ENCODE measurements around the gene HAS3.
"Not testable (repeated sequence)": the region's sequence is repeated elsewhere in the genome, so short reads cannot be mapped to it uniquely, and the experiment has no call there.

The HAS3 gene

GRCh38 chr16:69132424-69133252 is 27.2 kb downstream of the HAS3 start, which contains the start of the genes CHTF8 and UTP4:
Gene CHTF8, minus strand, starts transcription at chr16:69132588. Its CDS starts 11,130 bp downstream, at chr16:69121458.
Gene UTP4, plus strand, starts transcription at chr16:69132649. Its CDS starts 811 bp downstream, at chr16:69133460.
- peak; percentile 86 for TF ChIP-seq POLR2A (IDR thresholded peaks at IDR 0.05; ENCODE audit: low read depth, low read length)
- FAIRE-seq: no peak
- DNase-seq (ENCODE audit: insufficient read length, low spot score): peak; percentile 83

GRCh38 chr16:69133373-69133954 is 28.0 kb downstream of the HAS3 start:
- TF ChIP-seq POLR2A (IDR thresholded peaks at IDR 0.05; ENCODE audit: low read depth, low read length): no peak
- DNase-seq (ENCODE audit: insufficient read length, low spot score): no peak
- FAIRE-seq: peak; percentile 33

GRCh38 chr16:69138608-69139007 is 33.2 kb downstream of the HAS3 start:
- no peak for DNase-seq (ENCODE audit: insufficient read length, low spot score)
- no peak for TF ChIP-seq POLR2A (IDR thresholded peaks at IDR 0.05; ENCODE audit: low read depth, low read length)
- no peak for FAIRE-seq

GRCh38 chr16:69139464-69139863 is 34.0 kb downstream of the HAS3 start:
- FAIRE-seq; DNase-seq (ENCODE audit: insufficient read length, low spot score): not testable (repeated sequence)

- FAIRE-seq (no peak), DNase-seq (ENCODE audit: insufficient read length, low spot score) (no peak)
- no peak for TF ChIP-seq POLR2A (IDR thresholded peaks at IDR 0.05; ENCODE audit: low read depth, low read length)
Measured at GRCh38 chr16:69141014-69141413, 35.6 kb downstream of the HAS3 start.

- DNase-seq (ENCODE audit: insufficient read length, low spot score) (no peak), FAIRE-seq (no peak)
- TF ChIP-seq POLR2A (IDR thresholded peaks at IDR 0.05; ENCODE audit: low read depth, low read length): no peak
Measured at GRCh38 chr16:69141936-69142335, 36.5 kb downstream of the HAS3 start.

GRCh38 chr16:69143116-69143515 is 37.7 kb downstream of the HAS3 start:
- no peak for TF ChIP-seq POLR2A (IDR thresholded peaks at IDR 0.05; ENCODE audit: low read depth, low read length)

GRCh38 chr16:69145658-69146057 is 40.2 kb downstream of the HAS3 start:
- no peak for DNase-seq (ENCODE audit: insufficient read length, low spot score)
- FAIRE-seq: no peak
- TF ChIP-seq POLR2A (IDR thresholded peaks at IDR 0.05; ENCODE audit: low read depth, low read length): no peak

More at GRCh38 chr16:69143116-69143515, 37.7 kb downstream of the HAS3 start:
- DNase-seq (ENCODE audit: insufficient read length, low spot score) (no peak), FAIRE-seq (no peak)

- DNase-seq (ENCODE audit: insufficient read length, low spot score); FAIRE-seq: not testable (repeated sequence)
Measured at GRCh38 chr16:69149621-69150020, 44.2 kb downstream of the HAS3 start.

- FAIRE-seq (peak; percentile 55), DNase-seq (ENCODE audit: insufficient read length, low spot score) (peak; percentile 42)
- TF ChIP-seq POLR2A (IDR thresholded peaks at IDR 0.05; ENCODE audit: low read depth, low read length): no peak
Measured at GRCh38 chr16:69150146-69150865, 44.9 kb downstream of the HAS3 start.

GRCh38 chr16:69157196-69157595 is 51.7 kb downstream of the HAS3 start:
- FAIRE-seq: no peak
- DNase-seq (ENCODE audit: insufficient read length, low spot score): no peak
- TF ChIP-seq POLR2A (IDR thresholded peaks at IDR 0.05; ENCODE audit: low read depth, low read length): no peak

GRCh38 chr16:69160192-69160591 is 54.7 kb downstream of the HAS3 start:
- DNase-seq (ENCODE audit: insufficient read length, low spot score): no peak
- FAIRE-seq: no peak
- TF ChIP-seq POLR2A (IDR thresholded peaks at IDR 0.05; ENCODE audit: low read depth, low read length): no peak

- no peak for FAIRE-seq
- no peak for DNase-seq (ENCODE audit: insufficient read length, low spot score)
- TF ChIP-seq POLR2A (IDR thresholded peaks at IDR 0.05; ENCODE audit: low read depth, low read length): no peak
Measured at GRCh38 chr16:69165584-69165983, 60.1 kb downstream of the HAS3 start.

- no peak for DNase-seq (ENCODE audit: insufficient read length, low spot score)
Measured at GRCh38 chr16:69166221-69166833, 60.9 kb downstream of the HAS3 start.

More at GRCh38 chr16:69166221-69166833, 60.9 kb downstream of the HAS3 start:
- TF ChIP-seq POLR2A (IDR thresholded peaks at IDR 0.05; ENCODE audit: low read depth, low read length): no peak
- FAIRE-seq: peak; percentile 86

Measured in H54 (cell line).